K562 (cell line): Measurements from ENCODE around the gene FAM149B1. TPM values are rescaled to one million over a fixed set of nuclear protein-coding genes. Genes with fewer than 3 reads are reported as not detected.
A peak's percentile ranks its signal among the peaks of the same experiment; 100 is the strongest.

Experiments
- CHD1 ChIP-seq: fragments of 200-600 bp; sonication (generic); IDR thresholded peaks from one replicate; pipeline ENCODE4 v1.6.1; 2012; ENCODE audit warnings: mild to moderate bottlenecking, moderate library complexity, low read length, inconsistent platforms
- FOXA1 ChIP-seq: fragments of 450-650 bp; IDR thresholded peaks from 2 replicates; pipeline ENCODE4 v1.6.1; 2016; ENCODE audit warnings: mild to moderate bottlenecking, borderline replicate concordance
- FOXJ2 ChIP-seq: fragments of 200-800 bp; sonication (Bioruptor generic); IDR thresholded peaks from 2 replicates; pipeline ENCODE4 v1.6.1; 2016; ENCODE audit warnings: missing genetic modification characterization, missing compliant biosample characterization
- IRF9 ChIP-seq: fragments of 450-650 bp; IDR thresholded peaks from 2 replicates; pipeline ENCODE4 v1.6.1; 2016; ENCODE audit warnings: missing biosample characterization, missing genetic modification characterization
- MIER1 ChIP-seq: fragments of 450-650 bp; IDR thresholded peaks from 2 replicates; pipeline ENCODE4 v1.6.1; 2016; ENCODE audit warnings: antibody characterized with exemption, mild to moderate bottlenecking, low read depth
- RNF219 ChIP-seq: fragments of 250-450 bp; sonication (Bioruptor Pico); IDR thresholded peaks from 2 replicates; pipeline ENCODE4 v1.5.0; 2022; ENCODE audit warnings: mild to moderate bottlenecking
- SUPT5H ChIP-seq: fragments of 450-650 bp; IDR thresholded peaks from 2 replicates; pipeline ENCODE4 v1.6.1; 2016
- ZBTB40 ChIP-seq, 2 experiments: fragments of 450-650 bp in 1 of 2; sonication (generic) in 1 of 2; formaldehyde crosslinking in 1 of 2; IDR thresholded peaks; 2 replicates each; pipeline versions ENCODE4 v1.7.1 to v1.9.0; 2016 to 2022; ENCODE audit warnings: inconsistent platforms in 1 of 2, mild to moderate bottlenecking in 1 of 2, missing genetic modification reagents in 1 of 2
- ZNF143 ChIP-seq: sonication (generic); formaldehyde crosslinking; IDR thresholded peaks from 2 replicates; pipeline ENCODE4 v1.9.0; 2022; ENCODE audit warnings: mild to moderate bottlenecking, missing genetic modification reagents
- ZNF3 ChIP-seq: fragments of 250-450 bp; sonication (Bioruptor Pico); IDR thresholded peaks from 2 replicates; pipeline ENCODE4 v1.5.0; 2021; ENCODE audit warnings: mild to moderate bottlenecking, moderate library complexity
- ZNF384 ChIP-seq: IDR thresholded peaks from 2 replicates; pipeline ENCODE4 v1.6.1; 2012; ENCODE audit warnings: low read depth, low read length, improper control_type of control experiment
- ZNF778 ChIP-seq: fragments of 450-650 bp; formaldehyde crosslinking; IDR thresholded peaks from 2 replicates; pipeline ENCODE4 v1.4.0; 2020; ENCODE audit warnings: mild to moderate bottlenecking, moderate library complexity
- polyA plus RNA-seq, 8 experiments: library from polyadenylated mRNA; depleted of rRNA in 4 of 8; stranded (reverse) in 5 of 8; unstranded in 3 of 8; fragments of >200 nt; fragmentation: Nextera tagmentation in 2 of 8; fragmentation: Illumina TruSeq in 1 of 8; extraction: Ambion mirVana in 2 of 8; extraction: Trizol in 1 of 8; gene quantifications; 2 replicates each; pipeline versions ENCODE4 v1.2.1 to v1.2.3, GENCODE V29; 2011 to 2014; ENCODE audit warnings: inconsistent platforms in 1 of 8, missing spikeins in 1 of 8
- total RNA-seq, 7 experiments: library from RNA; depleted of rRNA in 6 of 7; stranded (reverse); fragments of >200 nt in 6 of 7; fragmentation: Illumina TruSeq in 2 of 7; extraction: Trizol in 2 of 7; gene quantifications; 2 replicates each; pipeline versions ENCODE4 v1.2.1 to v1.2.3, GENCODE V29; 2011 to 2021; ENCODE audit warnings: low replicate concordance in 1 of 7

FAM149B1 gene
- total and polyA plus RNA-seq, 9 of the 15 experiments (the other 6 are each of a cell fraction or from before 2014, with no cell fraction given): 4.2 to 18.5 (median 9.3) TPM

- TF ChIP-seq ZBTB40 (IDR thresholded peaks at IDR 0.05): peak; percentile 80; the same call in 1 of the 2 replicates
- TF ChIP-seq ZBTB40 (CRISPR knock-in tag; IDR thresholded peaks at IDR 0.05): no peak
- no peak for TF ChIP-seq ZNF384
- TF ChIP-seq FOXA1: no peak
- TF ChIP-seq RNF219 (CRISPR knock-in tag): no peak
- no peak for TF ChIP-seq IRF9 (tag)
- TF ChIP-seq SUPT5H: no peak
- 0 out of 2 replicates have a peak, but pooled peaks have one; percentile 31 for TF ChIP-seq FOXJ2 (tag)
- 0 out of 2 replicates have a peak, but pooled peaks have one; percentile 23 for TF ChIP-seq ZNF778 (CRISPR knock-in tag)
- TF ChIP-seq CHD1: peak; percentile 87
- peak; percentile 57; the same call in 1 of the 2 replicates for TF ChIP-seq ZNF3
- no peak for TF ChIP-seq ZNF143
- TF ChIP-seq MIER1: 0 out of 2 replicates have a peak, but pooled peaks have one; percentile 28
These were observed 78.4 kb downstream of the FAM149B1 start (continued) for GRCh38 chr10:73246322-73246645.
